Coronary artery (tissue), 2 donors: ENCODE results near the gene SLC25A40.
"Not testable (repeated sequence)": the region's sequence is repeated elsewhere in the genome, so short reads cannot be mapped to it uniquely, and the experiment has no call there.

Experiments used
- DNase-seq: peaks from one replicate; pipeline ENCODE4 v3.0.0-alpha.2; 2017; ENCODE audit warnings: low spot score
- H3K27ac ChIP-seq, 2 donors: fragments of 200-600 bp; sonication (generic); one replicate each; pipeline ENCODE4 v1.5.1; 2016 to 2019
- H3K4me3 ChIP-seq: fragments of 200-600 bp; sonication (generic); 2 replicates; pipeline ENCODE4 v1.5.1; 2016; ENCODE audit warnings: mild to moderate bottlenecking, moderate library complexity
- TF ChIP-seq, protein P1 (sequence below): fragments of 200-600 bp; sonication (generic); IDR thresholded peaks from one replicate; pipeline ENCODE4 v1.5.1; 2019; ENCODE audit warnings: antibody characterized with exemption

SLC25A40 gene

DNA sequence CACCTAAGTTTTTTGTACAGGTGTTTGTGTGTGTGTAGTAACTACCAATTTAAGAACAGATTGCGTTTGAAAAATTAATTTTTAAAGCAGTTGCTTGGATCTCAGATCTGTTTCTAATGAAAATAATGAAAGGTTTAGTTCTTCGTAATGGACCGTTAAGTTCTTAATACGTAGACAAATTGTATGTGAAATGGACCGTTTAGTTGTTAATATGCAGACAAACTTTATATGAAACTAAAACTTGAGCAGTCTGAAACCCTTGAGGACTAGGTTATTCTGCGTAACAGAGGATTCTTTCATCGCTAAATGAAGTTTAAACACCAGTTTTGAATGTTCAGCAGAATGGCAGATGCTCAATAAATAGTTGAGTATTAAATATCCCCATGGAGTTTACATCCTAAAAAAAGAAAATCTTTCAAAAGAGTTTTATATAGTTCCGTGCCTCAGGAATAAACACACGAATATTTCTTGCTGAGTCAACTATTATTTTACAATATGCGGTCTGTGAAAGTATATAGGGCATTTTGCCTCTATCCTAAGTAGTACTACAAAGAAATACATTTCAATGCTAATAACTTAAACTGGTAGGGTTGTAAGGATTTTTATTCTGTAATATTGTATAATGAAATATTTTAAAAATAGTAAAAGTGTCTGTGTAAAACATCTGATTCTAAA is 1.3 kb upstream of the SLC25A40 start:
- TF ChIP-seq, protein P1, sequence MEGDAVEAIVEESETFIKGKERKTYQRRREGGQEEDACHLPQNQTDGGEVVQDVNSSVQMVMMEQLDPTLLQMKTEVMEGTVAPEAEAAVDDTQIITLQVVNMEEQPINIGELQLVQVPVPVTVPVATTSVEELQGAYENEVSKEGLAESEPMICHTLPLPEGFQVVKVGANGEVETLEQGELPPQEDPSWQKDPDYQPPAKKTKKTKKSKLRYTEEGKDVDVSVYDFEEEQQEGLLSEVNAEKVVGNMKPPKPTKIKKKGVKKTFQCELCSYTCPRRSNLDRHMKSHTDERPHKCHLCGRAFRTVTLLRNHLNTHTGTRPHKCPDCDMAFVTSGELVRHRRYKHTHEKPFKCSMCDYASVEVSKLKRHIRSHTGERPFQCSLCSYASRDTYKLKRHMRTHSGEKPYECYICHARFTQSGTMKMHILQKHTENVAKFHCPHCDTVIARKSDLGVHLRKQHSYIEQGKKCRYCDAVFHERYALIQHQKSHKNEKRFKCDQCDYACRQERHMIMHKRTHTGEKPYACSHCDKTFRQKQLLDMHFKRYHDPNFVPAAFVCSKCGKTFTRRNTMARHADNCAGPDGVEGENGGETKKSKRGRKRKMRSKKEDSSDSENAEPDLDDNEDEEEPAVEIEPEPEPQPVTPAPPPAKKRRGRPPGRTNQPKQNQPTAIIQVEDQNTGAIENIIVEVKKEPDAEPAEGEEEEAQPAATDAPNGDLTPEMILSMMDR = no peak
- H3K27ac ChIP-seq = peak overlapping the region; percentile 86 to 92
- no peak for DNase-seq
- peak overlapping the region; percentile 97 for H3K4me3 ChIP-seq

DNA sequence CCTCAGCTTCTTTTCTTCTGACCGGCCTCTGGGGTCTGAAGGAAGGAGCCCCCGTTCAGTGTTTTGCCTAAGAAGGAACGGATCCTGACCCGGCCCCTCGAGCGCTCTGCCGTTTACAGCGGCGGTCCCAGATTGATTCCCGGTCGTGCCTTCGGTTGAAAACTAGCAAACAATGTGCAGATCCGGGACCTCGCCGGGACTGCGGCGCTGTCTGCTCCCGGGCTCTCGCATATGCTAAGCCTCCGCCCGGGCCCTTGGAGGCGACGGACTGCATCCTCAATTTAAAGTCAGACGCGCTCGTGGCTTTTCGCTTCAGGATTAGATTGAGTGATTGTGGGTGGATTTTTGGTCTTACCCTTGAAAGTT is 692 bp upstream of the SLC25A40 start:
- DNase-seq = peak; percentile 77
- TF ChIP-seq, protein P1 = no peak
- Histone ChIP-seq H3K27ac (peak overlapping the region; percentile 86 to 92), H3K4me3 (peak overlapping the region; percentile 97)

DNA sequence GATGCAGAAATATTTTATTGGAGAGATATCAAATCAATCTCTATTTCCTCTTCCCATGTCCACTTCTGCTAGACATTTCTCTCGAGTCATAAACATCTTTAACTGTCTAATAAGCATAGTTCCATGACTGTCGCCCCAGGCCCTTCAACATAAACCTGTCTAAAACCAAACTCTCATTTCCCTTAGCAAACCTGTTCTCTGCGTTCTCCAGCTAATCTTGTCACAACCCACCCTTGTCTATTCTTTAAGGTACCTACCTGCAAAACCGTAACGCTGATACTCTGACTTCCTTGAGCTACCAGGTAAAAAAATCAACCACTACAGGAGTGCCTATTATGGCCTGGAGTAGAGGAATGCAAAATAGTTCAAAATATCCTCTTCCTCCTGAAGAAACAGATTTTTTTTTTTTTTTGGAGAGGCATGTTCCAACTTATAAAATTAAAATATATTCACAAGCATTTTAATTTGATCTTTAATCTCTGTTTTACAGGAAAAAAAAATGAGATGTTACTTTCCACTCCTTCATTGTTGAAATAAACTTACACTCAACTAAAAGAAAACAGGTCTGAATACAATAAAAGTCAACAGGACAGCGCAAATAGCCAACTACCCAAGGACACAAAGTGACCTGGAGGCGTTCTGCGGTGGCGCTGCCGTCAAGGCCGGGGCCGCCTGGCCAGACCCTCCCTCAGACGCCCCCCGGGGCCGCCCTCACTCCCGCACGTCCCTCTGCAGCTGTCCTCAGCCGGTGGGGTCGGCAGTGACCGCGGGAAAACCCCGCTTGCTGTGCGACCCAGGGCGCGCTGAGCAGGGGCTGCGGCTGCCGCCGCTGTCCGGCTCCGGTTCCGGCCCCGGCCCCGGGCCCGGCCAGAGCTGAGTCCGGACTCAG is 765 bp downstream of the SLC25A40 start:
- TF ChIP-seq, protein P1 = no peak
- peak overlapping the region; percentile 86 to 92 for H3K27ac ChIP-seq
- DNase-seq = peak; percentile 76
- peak overlapping the region; percentile 97 for H3K4me3 ChIP-seq

DNA sequence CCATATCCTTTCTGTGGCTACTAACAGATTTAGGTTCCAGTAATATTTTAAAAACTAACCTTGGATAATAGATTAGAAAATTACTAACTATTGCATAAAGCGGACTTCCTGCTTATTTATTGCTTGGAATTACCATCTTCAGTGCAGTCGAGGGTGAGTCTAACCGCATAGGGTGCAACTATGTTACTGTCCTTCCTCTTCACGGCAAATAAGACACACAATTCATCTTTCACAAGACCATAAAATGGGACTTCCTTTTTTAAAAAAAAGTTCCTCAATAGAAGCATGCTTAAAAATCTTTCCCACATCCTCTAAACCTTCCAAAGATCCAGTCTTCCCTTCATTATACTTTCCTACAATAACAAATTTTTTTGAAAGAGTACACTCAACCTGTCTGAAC is 2.1 kb downstream of the SLC25A40 start:
- Histone ChIP-seq H3K4me3 (no peak overlapping the region), H3K27ac (no peak overlapping the region)
- no peak for DNase-seq
- TF ChIP-seq, protein P1 = no peak

DNA sequence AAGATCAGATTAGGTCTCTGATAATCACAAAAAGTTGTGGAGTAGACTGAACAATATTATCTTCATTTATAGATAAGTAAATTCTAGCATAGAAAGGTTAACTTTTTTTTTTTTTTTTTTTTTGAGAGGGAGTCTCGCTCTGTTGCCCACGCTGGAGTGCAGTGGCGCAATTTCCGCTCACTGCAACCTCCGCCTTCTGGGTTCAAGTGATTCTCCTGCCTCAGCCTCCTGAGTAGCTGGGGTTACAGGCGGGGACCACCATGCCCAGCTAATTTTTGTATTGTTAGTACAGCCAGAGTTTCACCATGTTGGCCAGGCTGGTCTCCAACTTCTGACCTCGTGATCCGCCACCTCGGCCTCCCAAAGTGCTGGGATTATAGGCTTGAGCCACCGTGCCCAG is 2.8 kb downstream of the SLC25A40 start:
- H3K27ac ChIP-seq, DNase-seq, H3K4me3 ChIP-seq: not testable (repeated sequence)

DNA sequence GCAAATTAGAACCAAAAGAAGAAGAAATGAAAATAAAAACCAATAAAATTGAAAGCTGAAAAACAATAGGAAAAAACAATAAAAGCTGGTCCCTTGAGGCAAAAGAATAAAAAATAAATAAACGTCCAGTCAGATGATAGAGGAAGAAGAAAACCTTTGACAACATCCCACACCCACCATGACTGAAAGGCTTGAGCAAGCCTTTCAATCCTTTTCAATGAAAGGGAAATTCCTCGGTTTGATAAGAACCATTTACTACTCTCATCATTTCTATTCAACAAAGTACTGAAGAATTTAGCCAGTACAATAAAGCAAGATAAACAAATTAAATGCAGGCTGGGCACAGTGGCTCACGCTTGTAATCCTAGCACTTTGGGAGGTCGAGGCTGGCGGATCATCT is 3.8 kb downstream of the SLC25A40 start:
- TF ChIP-seq, protein P1 = no peak
- DNase-seq = no peak
- H3K27ac ChIP-seq = no peak overlapping the region
- H3K4me3 ChIP-seq = no peak overlapping the region

DNA sequence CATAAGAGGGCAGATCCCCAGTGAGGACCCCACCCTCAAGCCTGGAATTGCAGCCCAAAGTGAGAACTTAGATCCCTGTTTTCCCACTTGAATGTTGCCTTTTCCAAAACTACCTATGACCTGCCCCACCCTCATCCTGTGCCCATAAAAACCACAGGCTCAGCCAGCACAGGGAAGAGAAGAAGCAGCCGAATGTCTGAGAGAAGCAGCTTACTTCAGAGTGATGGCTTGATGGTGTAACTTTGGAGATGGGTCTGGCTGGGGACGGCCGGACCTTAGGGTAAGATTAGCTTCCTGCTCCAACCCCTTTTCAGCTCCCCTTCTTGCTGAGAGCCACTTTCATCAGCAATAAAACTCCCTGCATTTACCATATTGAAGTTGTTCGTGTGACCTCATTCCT is 5.7 kb downstream of the SLC25A40 start:
- TF ChIP-seq, protein P1 = no peak
- DNase-seq = no peak
- no peak overlapping the region for H3K27ac ChIP-seq
- no peak overlapping the region for H3K4me3 ChIP-seq

DNA sequence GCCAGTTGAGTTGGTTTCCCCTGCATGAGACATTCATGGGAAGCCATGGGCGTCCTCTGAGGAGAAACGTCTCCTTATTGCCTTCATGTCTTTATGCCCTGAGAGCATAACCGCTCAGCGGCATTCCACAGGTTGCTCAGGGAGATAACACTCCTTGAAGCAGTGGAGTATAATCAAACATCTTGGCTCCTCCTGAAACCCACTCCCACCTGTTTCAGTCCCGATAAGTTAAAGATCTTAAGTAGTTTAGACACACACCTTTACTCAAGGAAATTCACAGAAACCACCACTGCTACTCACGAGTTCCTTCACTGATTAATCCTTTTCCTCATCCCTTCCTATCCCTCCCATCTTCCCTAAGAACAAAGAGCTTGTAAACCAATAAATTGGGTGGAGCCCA is 9.6 kb downstream of the SLC25A40 start:
- DNase-seq, H3K27ac ChIP-seq, H3K4me3 ChIP-seq: not testable (repeated sequence)
